Measurements from ENCODE around the gene CAMK2B.

The CAMK2B gene

GRCh38 chr7:44325201-44325671 is at the start of gene CAMK2B:
CAMK2B (minus strand) TSS chr7:44325594; CDS start chr7:44325421, 173 bp downstream.
- Mint-ChIP-seq H3K4me1 (ENCODE audit: low read depth) (peaks cover 8% of the 10 kb centered on the region), H3K4me3 (peak within 1 kb of the TSS; percentile 90), H3K27me3 (peaks cover 18% of the 10 kb centered on the region), H3K27ac (no peak within 1 kb of the TSS), H3K9me3 (ENCODE audit: low read depth) (no peaks in the 10 kb centered on the region), H3K36me3 (peaks cover 4% of the 10 kb centered on the region)

- peaks cover 3% of the 10 kb centered on the region for H3K9me3 Mint-ChIP-seq (ENCODE audit: low read depth)
- H3K4me1 Mint-ChIP-seq (ENCODE audit: low read depth): peaks cover 8% of the 10 kb centered on the region
- H3K27me3 Mint-ChIP-seq: no peaks in the 10 kb centered on the region
- H3K4me3 Mint-ChIP-seq: no peak overlapping the region
- H3K27ac Mint-ChIP-seq: no peak overlapping the region
- no peaks in the 10 kb centered on the region for H3K36me3 Mint-ChIP-seq
These were observed 48.8 kb upstream of the CAMK2B start for GRCh38 chr7:44374007-44374763.

- Mint-ChIP-seq H3K27ac (no peak overlapping the region), H3K4me1 (ENCODE audit: low read depth) (peaks cover 10% of the 10 kb centered on the region), H3K36me3 (no peaks in the 10 kb centered on the region), H3K9me3 (ENCODE audit: low read depth) (peaks cover 5% of the 10 kb centered on the region), H3K4me3 (no peak overlapping the region), H3K27me3 (peaks cover 5% of the 10 kb centered on the region)
These were observed 48.0 kb upstream of the CAMK2B start for GRCh38 chr7:44373418-44373740.

DNA sequence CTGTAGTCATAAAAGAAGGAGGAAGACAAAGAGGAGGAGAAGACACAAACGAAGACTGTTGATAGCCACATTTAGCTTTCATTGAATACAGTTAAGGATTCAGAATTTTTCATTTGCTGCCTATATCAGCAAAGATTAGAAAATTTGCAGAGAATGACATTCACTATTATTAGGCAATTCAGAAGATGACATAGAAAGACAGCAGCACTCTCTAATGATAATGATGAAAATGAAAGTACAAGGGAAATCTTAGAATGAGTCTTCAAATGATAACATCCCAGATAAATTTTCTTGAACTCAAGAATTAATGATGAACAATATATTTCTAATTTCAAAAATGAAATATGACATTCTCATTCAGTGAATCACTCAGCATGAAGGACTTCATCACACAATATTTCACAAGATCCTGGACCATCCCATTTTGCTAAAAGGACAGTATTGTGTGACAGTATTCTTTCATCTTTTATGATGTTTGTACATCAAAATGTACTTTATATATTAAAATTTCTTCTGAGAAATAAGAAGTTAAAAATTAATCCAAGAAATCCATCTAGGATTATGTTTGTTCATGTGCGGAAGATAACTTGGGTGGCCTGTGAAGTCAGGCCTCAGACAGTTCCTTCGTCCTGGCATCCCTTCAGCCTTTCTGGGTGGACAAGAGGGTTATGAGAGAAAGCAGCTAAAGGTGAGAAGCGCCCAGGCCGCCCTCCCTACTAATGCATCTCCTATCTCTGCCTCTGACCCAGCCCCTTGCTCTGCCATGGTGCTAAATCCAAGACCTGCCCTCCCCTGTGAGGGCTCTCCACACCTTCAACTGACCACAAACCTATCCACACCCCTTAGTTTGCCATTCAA is 47.4 kb upstream of the CAMK2B start:
- Mint-ChIP-seq H3K4me1 (ENCODE audit: low read depth) (peaks cover 10% of the 10 kb centered on the region), H3K9me3 (ENCODE audit: low read depth) (peaks cover 5% of the 10 kb centered on the region), H3K27me3 (peaks cover 5% of the 10 kb centered on the region), H3K36me3 (no peaks in the 10 kb centered on the region), H3K27ac (no peak overlapping the region), H3K4me3 (no peak overlapping the region)

DNA sequence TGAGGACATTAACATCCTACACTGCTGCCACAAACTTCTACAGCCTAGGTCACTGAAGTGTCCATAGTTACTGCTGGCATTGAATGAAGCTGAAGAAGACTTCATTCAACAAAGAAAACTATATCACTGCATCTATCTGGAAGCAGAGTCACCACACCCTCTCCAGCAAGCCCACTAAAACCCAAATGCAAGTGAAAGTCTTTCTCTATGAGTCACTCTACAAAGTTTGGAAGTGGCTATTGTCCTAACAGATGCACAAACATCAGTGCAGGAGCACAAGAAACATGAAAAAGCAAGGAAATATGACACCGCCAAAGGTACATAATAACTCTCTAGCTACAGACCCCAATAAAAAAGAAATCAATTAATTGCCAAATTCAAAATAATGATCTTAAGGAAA is 43.5 kb upstream of the CAMK2B start:
- Mint-ChIP-seq H3K36me3 (peaks cover 2% of the 10 kb centered on the region), H3K4me3 (no peak overlapping the region), H3K27me3 (peaks cover 10% of the 10 kb centered on the region), H3K4me1 (ENCODE audit: low read depth) (peaks cover 10% of the 10 kb centered on the region), H3K9me3 (ENCODE audit: low read depth) (peaks cover 5% of the 10 kb centered on the region), H3K27ac (no peak overlapping the region)

DNA sequence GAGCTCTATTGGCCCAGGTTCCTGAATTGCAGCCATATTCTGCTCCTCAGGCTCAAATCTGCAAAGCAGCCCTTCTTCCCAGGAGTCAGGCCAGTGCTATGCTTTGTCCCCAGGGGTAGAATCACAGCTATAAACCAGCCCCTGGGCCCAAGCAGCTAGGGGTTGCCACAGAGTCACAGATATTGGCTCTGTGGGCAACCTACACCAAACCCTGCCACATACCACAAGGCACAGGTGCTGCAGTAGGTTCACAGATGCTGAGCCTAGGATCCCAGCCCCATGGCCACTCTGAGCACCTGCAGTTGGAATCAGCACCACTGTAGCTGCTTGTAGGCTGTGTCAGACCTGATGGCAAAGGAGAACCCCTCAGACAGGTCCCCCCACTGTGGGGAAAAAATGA is 43.1 kb upstream of the CAMK2B start:
- H3K27me3 Mint-ChIP-seq: peaks cover 10% of the 10 kb centered on the region
- H3K36me3 Mint-ChIP-seq: peaks cover 2% of the 10 kb centered on the region
- H3K4me1 Mint-ChIP-seq (ENCODE audit: low read depth): peaks cover 10% of the 10 kb centered on the region
- no peak overlapping the region for H3K4me3 Mint-ChIP-seq
- peaks cover 5% of the 10 kb centered on the region for H3K9me3 Mint-ChIP-seq (ENCODE audit: low read depth)
- H3K27ac Mint-ChIP-seq: no peak overlapping the region

DNA sequence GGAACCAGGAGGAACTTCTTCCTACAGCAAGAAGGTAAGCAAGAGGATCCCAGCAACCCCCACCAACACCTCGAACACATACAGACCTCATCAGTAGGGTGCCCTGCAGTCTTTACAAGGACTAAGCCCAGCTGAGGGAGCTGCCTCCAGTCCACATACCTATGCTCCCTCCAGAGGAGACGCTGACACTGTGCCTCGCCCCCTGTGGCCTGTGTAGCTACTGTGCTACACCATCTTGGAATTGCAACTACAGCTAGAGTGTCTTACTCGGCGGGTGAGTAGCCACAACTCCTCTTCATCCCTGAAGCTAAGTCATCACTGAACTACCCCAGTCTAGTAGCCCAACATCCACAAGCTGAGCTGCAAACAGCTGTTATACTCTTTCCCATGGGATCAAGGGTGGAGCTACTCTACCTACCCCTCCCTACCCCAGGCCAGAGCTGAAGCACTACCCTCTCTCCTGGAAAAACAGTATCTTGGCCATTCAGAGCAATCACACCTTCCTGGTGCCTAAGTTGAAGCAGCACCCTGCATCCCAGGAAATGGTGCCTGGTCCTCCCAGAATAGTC is 42.2 kb upstream of the CAMK2B start:
- Mint-ChIP-seq H3K27ac (no peak overlapping the region), H3K4me1 (ENCODE audit: low read depth) (peaks cover 10% of the 10 kb centered on the region), H3K27me3 (peaks cover 11% of the 10 kb centered on the region), H3K4me3 (no peak overlapping the region), H3K36me3 (peaks cover 2% of the 10 kb centered on the region), H3K9me3 (ENCODE audit: low read depth) (peaks cover 5% of the 10 kb centered on the region)

DNA sequence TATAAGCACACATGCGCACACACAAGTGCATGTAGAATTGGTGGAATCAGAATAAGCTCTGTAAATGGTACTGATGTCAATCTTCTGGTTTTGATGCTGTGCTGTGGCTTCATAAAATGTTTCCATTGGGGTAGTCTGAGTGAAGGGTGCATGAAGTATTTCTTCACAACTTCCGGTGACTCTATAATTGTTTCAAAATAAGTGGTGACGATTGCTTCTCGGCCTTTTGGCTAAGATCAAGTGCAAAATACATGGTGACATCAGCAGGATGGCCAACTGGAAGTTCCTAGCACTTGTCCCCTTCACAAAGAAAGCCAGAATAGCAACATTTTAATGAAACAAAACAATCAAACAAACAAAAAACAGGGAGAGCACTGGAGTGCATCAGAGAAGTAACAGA is 41.6 kb upstream of the CAMK2B start:
- H3K9me3 Mint-ChIP-seq (ENCODE audit: low read depth): peaks cover 5% of the 10 kb centered on the region
- H3K4me3 Mint-ChIP-seq: no peak overlapping the region
- H3K36me3 Mint-ChIP-seq: peaks cover 2% of the 10 kb centered on the region
- peaks cover 14% of the 10 kb centered on the region for H3K27me3 Mint-ChIP-seq
- peaks cover 8% of the 10 kb centered on the region for H3K4me1 Mint-ChIP-seq (ENCODE audit: low read depth)
- no peak overlapping the region for H3K27ac Mint-ChIP-seq

- Mint-ChIP-seq H3K36me3 (peaks cover 10% of the 10 kb centered on the region), H3K27me3 (peaks cover 18% of the 10 kb centered on the region), H3K9me3 (ENCODE audit: low read depth) (peaks cover 10% of the 10 kb centered on the region)
These were observed 28.3 kb upstream of the CAMK2B start for GRCh38 chr7:44353668-44354067.

GRCh38 chr7:44348851-44349781 is 23.7 kb upstream of the CAMK2B start:
- no peak overlapping the region for H3K4me3 Mint-ChIP-seq
- H3K27ac Mint-ChIP-seq: no peak overlapping the region
- no peaks in the 10 kb centered on the region for H3K4me1 Mint-ChIP-seq (ENCODE audit: low read depth)
- H3K27me3 Mint-ChIP-seq: peaks cover 8% of the 10 kb centered on the region
- H3K36me3 Mint-ChIP-seq: peaks cover 7% of the 10 kb centered on the region
- H3K9me3 Mint-ChIP-seq (ENCODE audit: low read depth): peaks cover 4% of the 10 kb centered on the region

More at GRCh38 chr7:44353668-44354067, 28.3 kb upstream of the CAMK2B start:
- H3K27ac Mint-ChIP-seq: no peak overlapping the region
- no peak overlapping the region for H3K4me3 Mint-ChIP-seq
- no peaks in the 10 kb centered on the region for H3K4me1 Mint-ChIP-seq (ENCODE audit: low read depth)

DNA sequence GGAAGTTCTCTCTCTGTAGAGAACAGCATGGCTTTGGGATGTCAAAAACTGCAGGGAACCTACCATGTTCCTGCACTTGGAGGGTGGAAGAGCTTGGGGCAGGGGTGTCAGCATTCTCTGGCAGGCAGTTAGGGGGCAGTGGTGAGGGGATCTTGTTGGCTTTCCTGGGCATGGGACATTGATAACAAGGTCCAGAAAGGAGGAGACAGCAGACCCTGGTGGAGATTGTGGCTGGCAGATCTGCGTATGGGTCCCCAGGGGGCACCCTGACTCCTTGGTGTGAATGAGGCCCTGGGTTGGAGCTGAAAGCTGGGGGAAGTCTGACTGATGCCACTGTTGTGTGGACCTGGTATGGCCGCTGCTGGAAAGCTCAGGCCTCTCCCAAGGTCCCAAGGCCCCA is 22.9 kb upstream of the CAMK2B start:
- Mint-ChIP-seq H3K9me3 (ENCODE audit: low read depth) (peaks cover 4% of the 10 kb centered on the region), H3K36me3 (peaks cover 7% of the 10 kb centered on the region), H3K4me3 (no peak overlapping the region), H3K4me1 (ENCODE audit: low read depth) (no peaks in the 10 kb centered on the region), H3K27ac (no peak overlapping the region), H3K27me3 (peaks cover 8% of the 10 kb centered on the region)

DNA sequence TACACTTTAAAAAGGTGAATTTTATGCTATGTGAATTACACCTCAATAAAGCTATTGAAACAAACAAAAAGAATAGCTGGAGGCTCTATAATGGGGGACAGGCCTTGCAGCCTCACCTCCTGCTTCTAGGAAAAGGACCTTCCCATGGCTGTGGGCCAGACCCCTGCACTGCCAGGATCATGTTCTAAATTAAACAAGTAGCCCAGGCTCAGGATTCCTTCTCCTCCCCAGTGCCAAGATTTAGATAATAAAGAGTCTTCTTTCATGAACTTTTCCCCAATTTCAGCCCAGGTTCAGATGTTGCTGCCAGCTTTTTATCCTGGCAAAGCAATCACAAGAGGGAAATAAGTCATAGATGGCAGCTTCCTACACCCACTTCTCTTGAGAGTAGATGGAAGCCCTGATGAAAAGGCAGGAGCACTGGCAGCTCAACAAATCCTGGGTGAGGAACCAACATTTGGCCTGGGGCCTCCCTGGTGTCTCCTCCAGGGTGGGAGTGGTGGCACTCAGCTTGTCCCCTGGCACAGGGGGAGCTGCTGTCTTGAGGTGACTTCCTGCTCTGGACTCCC is 22.2 kb upstream of the CAMK2B start:
- Mint-ChIP-seq H3K36me3 (peaks cover 7% of the 10 kb centered on the region), H3K27ac (no peak overlapping the region), H3K9me3 (ENCODE audit: low read depth) (peaks cover 4% of the 10 kb centered on the region), H3K27me3 (peaks cover 8% of the 10 kb centered on the region), H3K4me1 (ENCODE audit: low read depth) (no peaks in the 10 kb centered on the region), H3K4me3 (no peak overlapping the region)

- H3K4me1 Mint-ChIP-seq (ENCODE audit: low read depth): no peaks in the 10 kb centered on the region
- H3K27ac Mint-ChIP-seq: no peak overlapping the region
- peaks cover 8% of the 10 kb centered on the region for H3K27me3 Mint-ChIP-seq
- no peak overlapping the region for H3K4me3 Mint-ChIP-seq
- peaks cover 4% of the 10 kb centered on the region for H3K9me3 Mint-ChIP-seq (ENCODE audit: low read depth)
- H3K36me3 Mint-ChIP-seq: peaks cover 7% of the 10 kb centered on the region
These were observed 20.7 kb upstream of the CAMK2B start for GRCh38 chr7:44346063-44346462.

DNA sequence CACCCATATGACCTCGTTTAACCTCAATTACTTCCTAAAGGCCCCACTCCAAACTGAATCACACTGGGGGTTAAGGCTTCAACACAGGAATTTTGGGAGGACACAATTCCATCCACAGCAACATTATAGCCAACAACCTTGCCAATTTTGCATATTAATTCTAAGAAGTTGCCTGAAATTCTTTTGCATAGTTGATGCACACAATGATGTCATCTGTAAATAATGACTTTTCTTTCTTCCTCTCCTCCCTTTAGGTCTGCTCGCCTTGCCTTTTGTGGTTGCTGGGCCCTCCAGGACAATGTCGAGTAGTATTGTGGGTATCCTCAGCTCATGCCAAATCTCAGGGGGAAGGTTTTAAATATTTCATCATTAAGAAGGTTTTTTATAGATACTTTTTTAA is 16.0 kb upstream of the CAMK2B start:
- Mint-ChIP-seq H3K27me3 (peaks cover 5% of the 10 kb centered on the region), H3K9me3 (ENCODE audit: low read depth) (peaks cover 12% of the 10 kb centered on the region), H3K27ac (no peak overlapping the region), H3K4me1 (ENCODE audit: low read depth) (no peaks in the 10 kb centered on the region), H3K4me3 (no peak overlapping the region), H3K36me3 (no peaks in the 10 kb centered on the region)

Data from activated naive CD8-positive, alpha-beta T cell (primary cell).